ENCODE measurements around the gene UNK. TPM values are rescaled to one million over a fixed set of nuclear protein-coding genes. Genes with fewer than 3 reads are reported as not detected.

The UNK gene
- total and polyA plus RNA-seq, 2 donors (not counting 1 experiment from before 2014, with no cell fraction given): 15.0 to 15.2 TPM

GRCh38 chr17:75764711-75765421 is 19.7 kb upstream of the UNK start, which contains the start of gene GALK1:
TSS of gene GALK1 (minus strand) at chr17:75765192. CDS start at chr17:75765136, 56 bp downstream.
- Histone ChIP-seq H3K4me3 (replicated peaks in 1 of 4; ENCODE audit: control extremely low read depth in 1 of 4, insufficient read depth in 1 of 4, low read depth in 3 of 4, low read length in 4 of 4) (peak within 1 kb of the TSS; percentile 46 to 81 (median 69)), H3K27me3 (ENCODE audit: control insufficient read depth, insufficient read depth, low read length) (no peaks in the 10 kb centered on the region), H3K27ac (ENCODE audit: insufficient read depth, low read length) (peak within 1 kb of the TSS; percentile 47), H3K36me3 (ENCODE audit: control insufficient read depth, insufficient read depth, low read length) (no peaks in the 10 kb centered on the region), H3K4me2 (ENCODE audit: extremely low read depth, insufficient read depth, low read length) (peak within 1 kb of the TSS; percentile 64), H4K20me1 (ENCODE audit: control insufficient read depth, extremely low read depth, insufficient read depth, low read length) (no peaks in the 10 kb centered on the region), H3K9me3 (ENCODE audit: control insufficient read depth, insufficient read depth, low read depth, low read length) (no peaks in the 10 kb centered on the region), H3K79me2 (ENCODE audit: control insufficient read depth, insufficient read depth, low read length) (no peaks in the 10 kb centered on the region), H3K9ac (ENCODE audit: insufficient read depth, low read length) (peak within 1 kb of the TSS; percentile 51), H3K4me1 (ENCODE audit: control insufficient read depth, extremely low read depth, insufficient read depth, low read length) (peaks cover 8% of the 10 kb centered on the region), H2AFZ (ENCODE audit: low read length) (peak within 1 kb of the TSS; percentile 80)
- TF ChIP-seq EZH2 (IDR thresholded peaks at IDR 0.05; ENCODE audit: low read length, missing control alignments): no peak
- TF ChIP-seq, protein P1, sequence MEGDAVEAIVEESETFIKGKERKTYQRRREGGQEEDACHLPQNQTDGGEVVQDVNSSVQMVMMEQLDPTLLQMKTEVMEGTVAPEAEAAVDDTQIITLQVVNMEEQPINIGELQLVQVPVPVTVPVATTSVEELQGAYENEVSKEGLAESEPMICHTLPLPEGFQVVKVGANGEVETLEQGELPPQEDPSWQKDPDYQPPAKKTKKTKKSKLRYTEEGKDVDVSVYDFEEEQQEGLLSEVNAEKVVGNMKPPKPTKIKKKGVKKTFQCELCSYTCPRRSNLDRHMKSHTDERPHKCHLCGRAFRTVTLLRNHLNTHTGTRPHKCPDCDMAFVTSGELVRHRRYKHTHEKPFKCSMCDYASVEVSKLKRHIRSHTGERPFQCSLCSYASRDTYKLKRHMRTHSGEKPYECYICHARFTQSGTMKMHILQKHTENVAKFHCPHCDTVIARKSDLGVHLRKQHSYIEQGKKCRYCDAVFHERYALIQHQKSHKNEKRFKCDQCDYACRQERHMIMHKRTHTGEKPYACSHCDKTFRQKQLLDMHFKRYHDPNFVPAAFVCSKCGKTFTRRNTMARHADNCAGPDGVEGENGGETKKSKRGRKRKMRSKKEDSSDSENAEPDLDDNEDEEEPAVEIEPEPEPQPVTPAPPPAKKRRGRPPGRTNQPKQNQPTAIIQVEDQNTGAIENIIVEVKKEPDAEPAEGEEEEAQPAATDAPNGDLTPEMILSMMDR (conservative IDR thresholded peaks at IDR 0.05 in 1 of 2, IDR thresholded peaks at IDR 0.05 in 1 of 2; ENCODE audit: low read depth in 1 of 2, low read length in 2 of 2): peak in 1 of 2 donors; percentile 7
- peak; percentile 62 to 64 for DNase-seq (ENCODE audit: low read depth in 2 of 2)

DNA sequence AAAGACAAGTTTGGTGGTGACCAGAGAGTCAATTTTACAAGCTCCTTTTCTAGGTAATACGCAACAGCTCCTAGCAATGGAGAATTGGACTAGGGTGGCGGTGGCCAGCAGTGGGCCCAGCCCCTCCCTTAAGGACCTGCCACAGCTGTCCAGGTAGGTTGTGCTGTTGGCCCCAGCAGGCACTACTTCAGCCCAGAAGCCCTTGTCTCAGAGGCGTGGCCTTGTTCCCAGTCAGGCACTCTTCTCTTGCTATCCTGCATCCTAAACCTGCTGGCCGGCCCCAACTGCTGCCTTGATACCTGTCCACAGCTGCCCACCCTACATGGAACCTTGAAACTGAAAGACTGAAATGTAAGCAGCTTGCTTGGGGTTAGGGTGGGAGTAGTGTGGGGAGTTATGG is 18.6 kb upstream of the UNK start:
- H3K4me3 ChIP-seq (replicated peaks in 1 of 4; ENCODE audit: control extremely low read depth in 1 of 4, insufficient read depth in 1 of 4, low read depth in 3 of 4, low read length in 4 of 4): no peak overlapping the region
- no peak for DNase-seq (ENCODE audit: low read depth in 2 of 2)
- TF ChIP-seq, protein P1 (conservative IDR thresholded peaks at IDR 0.05 in 1 of 2, IDR thresholded peaks at IDR 0.05 in 1 of 2; ENCODE audit: low read depth in 1 of 2, low read length in 2 of 2): no peak
- no peak overlapping the region for H3K4me2 ChIP-seq (ENCODE audit: extremely low read depth, insufficient read depth, low read length)
- peaks cover 8% of the 10 kb centered on the region for H3K4me1 ChIP-seq (ENCODE audit: control insufficient read depth, extremely low read depth, insufficient read depth, low read length)
- no peaks in the 10 kb centered on the region for H4K20me1 ChIP-seq (ENCODE audit: control insufficient read depth, extremely low read depth, insufficient read depth, low read length)
- no peaks in the 10 kb centered on the region for H3K36me3 ChIP-seq (ENCODE audit: control insufficient read depth, insufficient read depth, low read length)
- H3K9me3 ChIP-seq (ENCODE audit: control insufficient read depth, insufficient read depth, low read depth, low read length): no peaks in the 10 kb centered on the region
- H3K79me2 ChIP-seq (ENCODE audit: control insufficient read depth, insufficient read depth, low read length): no peaks in the 10 kb centered on the region
- no peak overlapping the region for H2AFZ ChIP-seq (ENCODE audit: low read length)
- no peak overlapping the region for H3K9ac ChIP-seq (ENCODE audit: insufficient read depth, low read length)
- no peak overlapping the region for H3K27ac ChIP-seq (ENCODE audit: insufficient read depth, low read length)
- H3K27me3 ChIP-seq (ENCODE audit: control insufficient read depth, insufficient read depth, low read length): no peaks in the 10 kb centered on the region

GRCh38 chr17:75767881-75768280 is 16.7 kb upstream of the UNK start:
- no peaks in the 10 kb centered on the region for H3K9me3 ChIP-seq (ENCODE audit: control insufficient read depth, insufficient read depth, low read depth, low read length)
- H3K4me1 ChIP-seq (ENCODE audit: control insufficient read depth, extremely low read depth, insufficient read depth, low read length): peaks cover 8% of the 10 kb centered on the region
- no peak overlapping the region for H3K9ac ChIP-seq (ENCODE audit: insufficient read depth, low read length)
- no peak overlapping the region for H3K27ac ChIP-seq (ENCODE audit: insufficient read depth, low read length)
- no peak overlapping the region for H3K4me3 ChIP-seq (replicated peaks in 1 of 4; ENCODE audit: control extremely low read depth in 1 of 4, insufficient read depth in 1 of 4, low read depth in 3 of 4, low read length in 4 of 4)
- no peak for DNase-seq (ENCODE audit: low read depth in 2 of 2)
- H3K79me2 ChIP-seq (ENCODE audit: control insufficient read depth, insufficient read depth, low read length): no peaks in the 10 kb centered on the region
- H3K27me3 ChIP-seq (ENCODE audit: control insufficient read depth, insufficient read depth, low read length): no peaks in the 10 kb centered on the region
- H2AFZ ChIP-seq (ENCODE audit: low read length): no peak overlapping the region
- H4K20me1 ChIP-seq (ENCODE audit: control insufficient read depth, extremely low read depth, insufficient read depth, low read length): no peaks in the 10 kb centered on the region
- H3K4me2 ChIP-seq (ENCODE audit: extremely low read depth, insufficient read depth, low read length): no peak overlapping the region
- no peak for TF ChIP-seq EZH2 (IDR thresholded peaks at IDR 0.05; ENCODE audit: low read length, missing control alignments)
- TF ChIP-seq, protein P1 (conservative IDR thresholded peaks at IDR 0.05 in 1 of 2, IDR thresholded peaks at IDR 0.05 in 1 of 2; ENCODE audit: low read depth in 1 of 2, low read length in 2 of 2): no peak
- H3K36me3 ChIP-seq (ENCODE audit: control insufficient read depth, insufficient read depth, low read length): no peaks in the 10 kb centered on the region
